GM21825 (cell line): ENCODE measurements around the gene COL11A2.
"Not testable (repeated sequence)": the region's sequence is repeated elsewhere in the genome, so short reads cannot be mapped to it uniquely, and the experiment has no call there.

ENCODE experiments used
- ATAC-seq: cut with Tn5 transposase; IDR thresholded peaks from one replicate; pipeline ENCODE4 v1.9.1; 2021; ENCODE audit warnings: mild to moderate bottlenecking, moderate library complexity; ENCODE audit not compliant: unreplicated experiment

COL11A2 gene

GRCh38 chr6:33160096-33160495 lies 32.2 kb downstream of the COL11A2 start:
- ATAC-seq, result no peak

GRCh38 chr6:33156964-33157363 lies 35.3 kb downstream of the COL11A2 start:
- ATAC-seq, result no peak

GRCh38 chr6:33156561-33156960 lies 35.7 kb downstream of the COL11A2 start:
- ATAC-seq, result no peak

- ATAC-seq, result no peak
Observed at GRCh38 chr6:33154349-33154748, 37.9 kb downstream of the COL11A2 start.

GRCh38 chr6:33151050-33151449 lies 41.2 kb downstream of the COL11A2 start:
- ATAC-seq, result no peak

GRCh38 chr6:33150560-33150959 lies 41.7 kb downstream of the COL11A2 start:
- not testable (repeated sequence) for ATAC-seq

- ATAC-seq, result no peak
Observed at GRCh38 chr6:33147807-33148666, 44.2 kb downstream of the COL11A2 start.

- no peak for ATAC-seq
Observed at GRCh38 chr6:33144373-33144772, 47.9 kb downstream of the COL11A2 start.

- no peak for ATAC-seq
Observed at GRCh38 chr6:33143113-33143770, 49.0 kb downstream of the COL11A2 start.

GRCh38 chr6:33142501-33143070 lies 49.7 kb downstream of the COL11A2 start:
- no peak for ATAC-seq

- ATAC-seq, result no peak
Observed at GRCh38 chr6:33140556-33140955, 51.7 kb downstream of the COL11A2 start.

GRCh38 chr6:33139596-33140206 lies 52.6 kb downstream of the COL11A2 start:
- ATAC-seq, result no peak

GRCh38 chr6:33136310-33136900 lies 55.9 kb downstream of the COL11A2 start:
- ATAC-seq, result no peak

GRCh38 chr6:33132081-33132524 lies 60.2 kb downstream of the COL11A2 start:
- ATAC-seq, result no peak

- no peak for ATAC-seq
Observed at GRCh38 chr6:33128318-33128717, 63.9 kb downstream of the COL11A2 start.

- no peak for ATAC-seq
Observed at GRCh38 chr6:33126101-33126714, 66.1 kb downstream of the COL11A2 start.

GRCh38 chr6:33124947-33125346 lies 67.3 kb downstream of the COL11A2 start:
- ATAC-seq, result no peak

GRCh38 chr6:33124525-33124901 lies 67.8 kb downstream of the COL11A2 start:
- no peak for ATAC-seq

GRCh38 chr6:33123732-33124524 lies 68.3 kb downstream of the COL11A2 start:
- ATAC-seq, result no peak

GRCh38 chr6:33123181-33123580 lies 69.1 kb downstream of the COL11A2 start:
- ATAC-seq, result no peak
